BLaER1 treated with 17β-estradiol and CSF1 and Interleukin-3, amounts not matched to agents 10 nM and 100 nM (cell line): ENCODE data around the gene KCNJ12.
"Not testable (repeated sequence)": the region's sequence is repeated elsewhere in the genome, so short reads cannot be mapped to it uniquely, and the experiment has no call there.

ENCODE experiments used
- H3K27ac ChIP-seq, 11 experiments: shearing (Covaris generic); formaldehyde crosslinking; 2 replicates each; pipeline ENCODE4 v1.8.1; 2022
- H3K27me3 ChIP-seq, 11 experiments: shearing (Covaris generic); formaldehyde crosslinking; 2 replicates each; pipeline ENCODE4 v1.8.1; 2022
- H3K36me3 ChIP-seq, 11 experiments: shearing (Covaris generic); formaldehyde crosslinking; 2 replicates each; pipeline ENCODE4 v1.8.1; 2022
- H3K4me1 ChIP-seq, 10 experiments: shearing (Covaris generic); formaldehyde crosslinking; 2 replicates each; pipeline ENCODE4 v1.8.1; 2022
- H3K4me2 ChIP-seq, 11 experiments: shearing (Covaris generic); formaldehyde crosslinking; 2 replicates each; pipeline ENCODE4 v1.8.1; 2022
- H3K4me3 ChIP-seq, 10 experiments: shearing (Covaris generic); formaldehyde crosslinking; 2 replicates each; pipeline ENCODE4 v1.8.1; 2022
- H3K9ac ChIP-seq, 11 experiments: shearing (Covaris generic); formaldehyde crosslinking; 2 replicates each; pipeline ENCODE4 v1.8.1; 2022
- H3K9me3 ChIP-seq, 11 experiments: shearing (Covaris generic); formaldehyde crosslinking; replicated peaks in 1 of 11; 2 replicates each; pipeline ENCODE4 v1.8.1; 2022
- H4K20me1 ChIP-seq, 11 experiments: shearing (Covaris generic); formaldehyde crosslinking; 2 replicates each; pipeline ENCODE4 v1.8.1; 2022
- Cebpa-rat ChIP-seq, 11 experiments: shearing (Covaris generic); IDR thresholded peaks; 2 replicates each; pipeline ENCODE4 v1.8.1; 2022

Gene KCNJ12

GRCh38 chr17:21415166-21415990, 39.2 kb downstream of the KCNJ12 start:
- not testable (repeated sequence) for H3K9ac ChIP-seq, H3K27ac ChIP-seq, H3K27me3 ChIP-seq, H3K9me3 ChIP-seq, H3K4me3 ChIP-seq, H3K4me2 ChIP-seq
- peaks cover 0 to 60% (median 0%) of the 10 kb centered on the region in 11 experiments; a peak in 7 of 22 replicates for H4K20me1 ChIP-seq
- H3K36me3 ChIP-seq: peaks cover 0 to 35% (median 0%) of the 10 kb centered on the region in 11 experiments; a peak in 9 of 22 replicates
- peaks cover 17 to 39% (median 31%) of the 10 kb centered on the region in 10 experiments for H3K4me1 ChIP-seq

- not testable (repeated sequence) for H3K27ac ChIP-seq, H3K9ac ChIP-seq, H3K27me3 ChIP-seq, H3K9me3 ChIP-seq, H3K4me3 ChIP-seq
- 0 out of 22 replicates have a peak overlapping the region, but pooled peaks of 1 of the 11 experiments have one; percentile 69 for H3K4me2 ChIP-seq
- H3K36me3 ChIP-seq: peaks cover 0 to 32% (median 0%) of the 10 kb centered on the region in 11 experiments; a peak in 7 of 22 replicates
- peaks cover 17 to 45% (median 34%) of the 10 kb centered on the region in 10 experiments for H3K4me1 ChIP-seq
- peaks cover 0 to 64% (median 0%) of the 10 kb centered on the region in 11 experiments; a peak in 7 of 22 replicates for H4K20me1 ChIP-seq
These were observed 40.4 kb downstream of the KCNJ12 start for GRCh38 chr17:21416471-21416981.

GRCh38 chr17:21417349-21417748, 41.2 kb downstream of the KCNJ12 start:
- not testable (repeated sequence) for H3K27ac ChIP-seq, H3K27me3 ChIP-seq, H3K9ac ChIP-seq, H3K4me3 ChIP-seq, H3K9me3 ChIP-seq
- Histone ChIP-seq H3K4me2 (peak overlapping the region in 3 of 11 experiments; percentile 46 to 85 (median 69); a peak in 3 of 22 replicates), H3K4me1 (peaks cover 17 to 50% (median 34%) of the 10 kb centered on the region in 10 experiments), H3K36me3 (peaks cover 0 to 25% (median 0%) of the 10 kb centered on the region in 11 experiments; a peak in 7 of 22 replicates), H4K20me1 (peaks cover 0 to 68% (median 2%) of the 10 kb centered on the region in 11 experiments; a peak in 7 of 22 replicates)

GRCh38 chr17:21417921-21418320, 41.8 kb downstream of the KCNJ12 start:
- H3K27ac ChIP-seq: 0 out of 22 replicates have a peak overlapping the region, but pooled peaks of 1 of the 11 experiments have one; percentile 25
- H3K9me3 ChIP-seq: no peaks in the 10 kb centered on the region
- TF ChIP-seq Cebpa-rat (IDR thresholded peaks at IDR 0.05): no peak
- H3K4me1 ChIP-seq: peaks cover 17 to 50% (median 34%) of the 10 kb centered on the region in 10 experiments
- H3K4me3 ChIP-seq: no peak overlapping the region
- peaks cover 0 to 67% (median 2%) of the 10 kb centered on the region in 11 experiments; a peak in 7 of 22 replicates for H4K20me1 ChIP-seq
- peaks cover 0 to 24% (median 0%) of the 10 kb centered on the region in 11 experiments; a peak in 6 of 22 replicates for H3K36me3 ChIP-seq
- H3K4me2 ChIP-seq: peak overlapping the region in 8 of 11 experiments; percentile 13 to 85 (median 44); a peak in 10 of 22 replicates
- H3K27me3 ChIP-seq: peaks cover 0 to 6% (median 0%) of the 10 kb centered on the region in 11 experiments; a peak in 1 of 22 replicates
- H3K9ac ChIP-seq: peak overlapping the region in 1 of 11 experiments; percentile 31; a peak in 1 of 22 replicates

- H3K4me1 ChIP-seq: peaks cover 17 to 55% (median 34%) of the 10 kb centered on the region in 10 experiments
- H3K27ac ChIP-seq: peak overlapping the region in 6 of 11 experiments; percentile 0 to 65 (median 40); a peak in 8 of 22 replicates
- no peak for TF ChIP-seq Cebpa-rat (IDR thresholded peaks at IDR 0.05)
- peak overlapping the region in 7 of 11 experiments; percentile 1 to 50 (median 34); a peak in 9 of 22 replicates for H3K9ac ChIP-seq
- peaks cover 0 to 6% (median 0%) of the 10 kb centered on the region in 11 experiments; a peak in 1 of 22 replicates for H3K27me3 ChIP-seq
- H3K36me3 ChIP-seq: peaks cover 0 to 24% (median 0%) of the 10 kb centered on the region in 11 experiments; a peak in 6 of 22 replicates
- peaks cover 0 to 65% (median 2%) of the 10 kb centered on the region in 11 experiments; a peak in 7 of 22 replicates for H4K20me1 ChIP-seq
- H3K4me2 ChIP-seq: peak overlapping the region; percentile 59 to 85 (median 76)
- H3K4me3 ChIP-seq: no peak overlapping the region; a peak in 1 of 20 replicates
- no peaks in the 10 kb centered on the region for H3K9me3 ChIP-seq
These were observed 42.5 kb downstream of the KCNJ12 start for GRCh38 chr17:21418446-21419298.

- no peaks in the 10 kb centered on the region for H3K9me3 ChIP-seq
- TF ChIP-seq Cebpa-rat (IDR thresholded peaks at IDR 0.05): no peak
- peak overlapping the region in 5 of 11 experiments; percentile 8 to 50 (median 27); a peak in 5 of 22 replicates for H3K9ac ChIP-seq
- peaks cover 0 to 60% (median 2%) of the 10 kb centered on the region in 11 experiments; a peak in 7 of 22 replicates for H4K20me1 ChIP-seq
- peaks cover 17 to 55% (median 34%) of the 10 kb centered on the region in 10 experiments for H3K4me1 ChIP-seq
- peak overlapping the region in 5 of 11 experiments; percentile 5 to 34 (median 23); a peak in 7 of 22 replicates for H3K27ac ChIP-seq
- H3K4me2 ChIP-seq: peak overlapping the region; percentile 59 to 85 (median 76)
- H3K36me3 ChIP-seq: peaks cover 0 to 21% (median 0%) of the 10 kb centered on the region in 11 experiments; a peak in 6 of 22 replicates
- H3K27me3 ChIP-seq: peaks cover 0 to 6% (median 0%) of the 10 kb centered on the region in 11 experiments; a peak in 1 of 22 replicates
- H3K4me3 ChIP-seq: no peak overlapping the region; a peak in 2 of 20 replicates
These were observed 43.4 kb downstream of the KCNJ12 start for GRCh38 chr17:21419299-21420239.

GRCh38 chr17:21420503-21421090, 44.4 kb downstream of the KCNJ12 start:
- H3K4me1 ChIP-seq: peaks cover 17 to 60% (median 39%) of the 10 kb centered on the region in 10 experiments
- peaks cover 0 to 18% (median 0%) of the 10 kb centered on the region in 11 experiments; a peak in 5 of 22 replicates for H3K36me3 ChIP-seq
- H4K20me1 ChIP-seq: peaks cover 0 to 51% (median 2%) of the 10 kb centered on the region in 11 experiments; a peak in 7 of 22 replicates
- not testable (repeated sequence) for H3K27me3 ChIP-seq, H3K9ac ChIP-seq, H3K4me3 ChIP-seq, H3K27ac ChIP-seq, H3K9me3 ChIP-seq
- peak overlapping the region in 6 of 11 experiments; percentile 64 to 85 (median 77); a peak in 10 of 22 replicates for H3K4me2 ChIP-seq

GRCh38 chr17:21421421-21422310, 45.5 kb downstream of the KCNJ12 start:
- Histone ChIP-seq H4K20me1 (peaks cover 0 to 47% (median 2%) of the 10 kb centered on the region in 11 experiments; a peak in 7 of 22 replicates), H3K36me3 (peaks cover 0 to 14% (median 0%) of the 10 kb centered on the region in 11 experiments; a peak in 4 of 22 replicates), H3K4me1 (peaks cover 17 to 64% (median 43%) of the 10 kb centered on the region in 10 experiments), H3K9ac (0 out of 22 replicates have a peak overlapping the region, but pooled peaks of 1 of the 11 experiments have one; percentile 18)
- H3K4me3 ChIP-seq, H3K27me3 ChIP-seq, H3K27ac ChIP-seq, H3K9me3 ChIP-seq, H3K4me2 ChIP-seq: not testable (repeated sequence)

- H3K27ac ChIP-seq, H3K9me3 ChIP-seq, H3K36me3 ChIP-seq, H3K4me3 ChIP-seq, H3K9ac ChIP-seq, H3K27me3 ChIP-seq, H3K4me2 ChIP-seq: not testable (repeated sequence)
- Histone ChIP-seq H4K20me1 (peaks cover 0 to 38% (median 2%) of the 10 kb centered on the region in 11 experiments; a peak in 7 of 22 replicates), H3K4me1 (peaks cover 17 to 63% (median 46%) of the 10 kb centered on the region in 10 experiments)
These were observed 46.4 kb downstream of the KCNJ12 start for GRCh38 chr17:21422311-21423189.
